Ovary (tissue), 3 donors: ENCODE data around the gene EHMT1.

Experiments used
- CTCF ChIP-seq, 3 donors: fragments of 450-650 bp in 2 of 3; fragments of 200-600 bp in 1 of 3; IDR thresholded peaks; one replicate each; pipeline versions ENCODE4 v1.5.1 to v1.8.0; 2016 to 2022; ENCODE audit warnings: antibody characterized with exemption in 3 of 3, mild to moderate bottlenecking in 1 of 3
- EP300 ChIP-seq: sonication (generic); formaldehyde crosslinking; IDR thresholded peaks from one replicate; pipeline ENCODE4 v1.6.1; 2017; ENCODE audit warnings: antibody characterized with exemption
- POLR2A ChIP-seq: fragments of 450-650 bp; IDR thresholded peaks from one replicate; pipeline ENCODE4 v1.6.1; 2017; ENCODE audit warnings: antibody characterized with exemption, mild to moderate bottlenecking, moderate library complexity
- donor health status: DM: no; HTN: no; CAD: no.

GRCh38 chr9:137613738-137614523, 4.9 kb upstream of the EHMT1 start:
- TF ChIP-seq CTCF (IDR thresholded peaks at IDR 0.05) (no peak), POLR2A (no peak), EP300 (no peak)
